CD4-positive, alpha-beta T cell treated with Interleukin-17A for 4 hours (primary cell): ENCODE measurements around the gene AGPAT3.
A peak's percentile ranks its signal among the peaks of the same experiment; 100 is the strongest.
"Not testable (repeated sequence)": the region's sequence is repeated elsewhere in the genome, so short reads cannot be mapped to it uniquely, and the experiment has no call there.

ENCODE experiments used
- DNase-seq: peaks from one replicate; pipeline ENCODE4 v3.0.0-alpha.2; 2020; ENCODE audit warnings: mixed read lengths

Gene AGPAT3

GRCh38 chr21:43864962-43865539 is at the start of gene AGPAT3:
Gene AGPAT3 (plus strand): TSS chr21:43865223. CDS start chr21:43959682, 94,459 bp downstream.
- DNase-seq: peak; percentile 66

GRCh38 chr21:43815991-43816390 is 49.0 kb upstream of the AGPAT3 start:
- DNase-seq: no peak

- no peak for DNase-seq
Observed at GRCh38 chr21:43816611-43817071, 48.4 kb upstream of the AGPAT3 start.

- DNase-seq: no peak
Observed at GRCh38 chr21:43817157-43818086, 47.6 kb upstream of the AGPAT3 start.

- no peak for DNase-seq
Observed at GRCh38 chr21:43818685-43819084, 46.3 kb upstream of the AGPAT3 start.

- DNase-seq: no peak
Observed at GRCh38 chr21:43819511-43820405, 45.3 kb upstream of the AGPAT3 start.

GRCh38 chr21:43820466-43820865 is 44.6 kb upstream of the AGPAT3 start:
- DNase-seq: no peak

GRCh38 chr21:43822166-43822565 is 42.9 kb upstream of the AGPAT3 start:
- DNase-seq: not testable (repeated sequence)

- not testable (repeated sequence) for DNase-seq
Observed at GRCh38 chr21:43822741-43823140, 42.3 kb upstream of the AGPAT3 start.

GRCh38 chr21:43824333-43825241 is 40.4 kb upstream of the AGPAT3 start:
- no peak for DNase-seq

- no peak for DNase-seq
Observed at GRCh38 chr21:43825242-43825935, 39.6 kb upstream of the AGPAT3 start.

- DNase-seq: no peak
Observed at GRCh38 chr21:43825936-43826622, 38.9 kb upstream of the AGPAT3 start.

- DNase-seq: no peak
Observed at GRCh38 chr21:43826623-43826974, 38.4 kb upstream of the AGPAT3 start.

GRCh38 chr21:43827015-43827611 is 37.9 kb upstream of the AGPAT3 start:
- DNase-seq: no peak

- DNase-seq: no peak
Observed at GRCh38 chr21:43829161-43829560, 35.9 kb upstream of the AGPAT3 start.

- DNase-seq: no peak
Observed at GRCh38 chr21:43829575-43830119, 35.4 kb upstream of the AGPAT3 start.

- DNase-seq: no peak
Observed at GRCh38 chr21:43832158-43832550, 32.9 kb upstream of the AGPAT3 start.

GRCh38 chr21:43832648-43833047 is 32.4 kb upstream of the AGPAT3 start:
- no peak for DNase-seq

GRCh38 chr21:43834146-43834905 is 30.7 kb upstream of the AGPAT3 start:
- DNase-seq: no peak
